ENCODE data around the gene PDE4B. TPM values are rescaled to one million over a fixed set of nuclear protein-coding genes. Genes with fewer than 3 reads are reported as not detected.

The PDE4B gene
- total and polyA plus RNA-seq, 9 of the 15 experiments (the other 6 are each of a cell fraction or from before 2014, with no cell fraction given), result 0.09 TPM; not detected in 8

GRCh38 chr1:66312271-66312990 lies 519.7 kb downstream of the PDE4B start (continued):
- no peak for TF ChIP-seq MAX (CRISPR knock-in tag; IDR thresholded peaks at IDR 0.05)

- BruUV-seq (replicated peaks), result no TSS peak
- TF ChIP-seq TCF7 (IDR thresholded peaks at IDR 0.05; ENCODE audit: borderline replicate concordance) (no peak), HNRNPL (IDR thresholded peaks at IDR 0.05; ENCODE audit: low read depth, low read length) (no peak), TSC22D4 (tag; IDR thresholded peaks at IDR 0.05) (no peak), TOE1 (IDR thresholded peaks at IDR 0.05; ENCODE audit: borderline replicate concordance) (no peak), TOE1 (CRISPR knock-in tag; IDR thresholded peaks at IDR 0.05; ENCODE audit: borderline replicate concordance, low read depth) (no peak), ZFX (CRISPR knock-in tag; IDR thresholded peaks at IDR 0.05) (no peak), SAFB2 (IDR thresholded peaks at IDR 0.05; ENCODE audit: borderline replicate concordance, low read depth, low read length, severe bottlenecking) (no peak), FOXP4 (CRISPR knock-in tag; IDR thresholded peaks at IDR 0.05; ENCODE audit: borderline replicate concordance) (no peak), RBM39 (optimal IDR thresholded peaks at IDR 0.05; ENCODE audit: low read depth, low read length) (no peak), ZNF280B (CRISPR knock-in tag; IDR thresholded peaks at IDR 0.05) (no peak), CBX3 (IDR thresholded peaks at IDR 0.05; ENCODE audit: borderline replicate concordance in 1 of 2, low read length in 2 of 2) (no peak), RBM17 (IDR thresholded peaks at IDR 0.05; ENCODE audit: borderline replicate concordance, low read depth, low read length) (no peak)
- no peak overlapping the region for H3K4me2 ChIP-seq (ENCODE audit: insufficient read depth, low read length)
- POLR2A ChIA-PET, result interaction anchor here (0.7 kb wide), 1 partner anchor 234 kb away, joined by 3 read pairs; no protein-coding TSS in a partner anchor
- CTCF ChIA-PET (ENCODE audit: low intra/inter-chr PET ratio), result no interaction called here
- no peaks in the 10 kb centered on the region for H3K4me1 ChIP-seq (replicated peaks in 1 of 2; ENCODE audit: control insufficient read depth in 2 of 2, insufficient read depth in 2 of 2, low read length in 2 of 2)
- no peak for FAIRE-seq
- no peaks in the 10 kb centered on the region for H3K36me3 ChIP-seq (ENCODE audit: control insufficient read depth, insufficient read depth, low read length)
- H4K20me1 ChIP-seq (replicated peaks; ENCODE audit: control insufficient read depth, insufficient read depth, low read length), result no peaks in the 10 kb centered on the region
- H3K9ac ChIP-seq (ENCODE audit: insufficient read depth in 1 of 2, low read depth in 2 of 2, low read length in 2 of 2), result no peak overlapping the region
- H3K27me3 ChIP-seq (ENCODE audit: control insufficient read depth in 2 of 2, insufficient read depth in 2 of 2, low read length in 2 of 2), result no peaks in the 10 kb centered on the region; a peak in 1 of 5 replicates
- H3K9me3 ChIP-seq (replicated peaks; ENCODE audit: control insufficient read depth, insufficient read depth, low read depth, low read length), result no peaks in the 10 kb centered on the region
- intact Hi-C loops (cut with micrococcal nuclease) (no loop called here), in situ Hi-C loops (cut with MboI) (no loop called here)
- H3K79me2 ChIP-seq (ENCODE audit: control insufficient read depth, insufficient read depth, low read length), result no peaks in the 10 kb centered on the region
- ATAC-seq, result no peak
- DNase-seq (ENCODE audit: extremely low read depth in 1 of 4, low spot score in 3 of 4), result no peak
- no peak overlapping the region for H3K4me3 ChIP-seq
- no peaks in the 10 kb centered on the region for H3K9me1 ChIP-seq (ENCODE audit: control insufficient read depth, insufficient read depth, low read length)
- H2AFZ ChIP-seq (ENCODE audit: low read depth, low read length), result no peak overlapping the region
- no peak overlapping the region for H3K27ac ChIP-seq (ENCODE audit: extremely low read depth, low read depth, low read length)
Measured at GRCh38 chr1:66313429-66313828, 520.7 kb downstream of the PDE4B start.
